Activated T-helper 17 cell treated with anti-CD3 and anti-CD28 coated beads, Interleukin-2, amount 50 U/mL, for 72 hours (primary cell): ENCODE results near the gene AKR1A1. TPM values are rescaled to one million over a fixed set of nuclear protein-coding genes. Genes with fewer than 3 reads are reported as not detected.
"Not testable (repeated sequence)": the region's sequence is repeated elsewhere in the genome, so short reads cannot be mapped to it uniquely, and the experiment has no call there.

Experiments used
- ATAC-seq: fragments of 150-1000 bp; cut with Tn5 transposase; replicated peaks from 2 replicates; pipeline ENCODE4 v1.10.0; 2021; ENCODE audit warnings: mild to moderate bottlenecking, moderate library complexity
- H3K27ac Mint-ChIP-seq: one replicate; pipeline ENCODE4 v1.8.0; 2022; ENCODE audit warnings: mixed read lengths
- H3K27me3 Mint-ChIP-seq: one replicate; pipeline ENCODE4 v1.8.0; 2022; ENCODE audit warnings: mixed read lengths
- H3K36me3 Mint-ChIP-seq: one replicate; pipeline ENCODE4 v1.8.0; 2022; ENCODE audit warnings: low read depth, mild to moderate bottlenecking, mixed read lengths
- H3K4me1 Mint-ChIP-seq: one replicate; pipeline ENCODE4 v1.8.0; 2022; ENCODE audit warnings: mixed read lengths
- H3K4me3 Mint-ChIP-seq: one replicate; pipeline ENCODE4 v1.8.0; 2022; ENCODE audit warnings: mild to moderate bottlenecking, mixed read lengths
- H3K9me3 Mint-ChIP-seq: one replicate; pipeline ENCODE4 v1.8.0; 2022; ENCODE audit warnings: mixed read lengths
- total RNA-seq, 2 donors: library from RNA; stranded (reverse); gene quantifications; one replicate each; pipeline ENCODE4 v1.2.3, GENCODE V29; 2022

The AKR1A1 gene
- total RNA-seq, 2 donors from 2014 or later = 121 to 151 TPM

DNA sequence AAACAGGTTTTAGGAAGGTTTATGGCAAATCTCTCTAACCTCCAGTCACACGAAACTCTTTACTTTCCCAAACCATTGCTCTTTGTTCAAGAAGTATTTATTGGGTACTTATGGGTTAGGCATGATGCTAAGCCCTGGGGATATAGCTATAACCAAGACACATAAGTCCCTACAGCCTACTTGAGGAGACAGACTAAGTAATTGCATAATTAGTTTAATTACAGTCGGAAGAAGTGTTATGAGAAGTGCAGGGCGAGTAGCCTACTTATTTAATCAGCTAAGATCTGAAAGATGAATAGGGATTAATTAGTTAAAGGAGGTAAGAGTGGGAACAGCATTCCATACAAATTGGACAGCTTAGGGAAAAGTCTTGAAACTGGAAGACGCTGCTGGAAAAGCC lies 20.0 kb downstream of the AKR1A1 start:
- H3K4me3 Mint-ChIP-seq = no peak overlapping the region
- no peak overlapping the region for H3K27ac Mint-ChIP-seq
- peaks cover 3% of the 10 kb centered on the region for H3K4me1 Mint-ChIP-seq
- H3K27me3 Mint-ChIP-seq = no peaks in the 10 kb centered on the region
- H3K9me3 Mint-ChIP-seq = no peaks in the 10 kb centered on the region
- peaks cover 67% of the 10 kb centered on the region for H3K36me3 Mint-ChIP-seq
- no peak for ATAC-seq

DNA sequence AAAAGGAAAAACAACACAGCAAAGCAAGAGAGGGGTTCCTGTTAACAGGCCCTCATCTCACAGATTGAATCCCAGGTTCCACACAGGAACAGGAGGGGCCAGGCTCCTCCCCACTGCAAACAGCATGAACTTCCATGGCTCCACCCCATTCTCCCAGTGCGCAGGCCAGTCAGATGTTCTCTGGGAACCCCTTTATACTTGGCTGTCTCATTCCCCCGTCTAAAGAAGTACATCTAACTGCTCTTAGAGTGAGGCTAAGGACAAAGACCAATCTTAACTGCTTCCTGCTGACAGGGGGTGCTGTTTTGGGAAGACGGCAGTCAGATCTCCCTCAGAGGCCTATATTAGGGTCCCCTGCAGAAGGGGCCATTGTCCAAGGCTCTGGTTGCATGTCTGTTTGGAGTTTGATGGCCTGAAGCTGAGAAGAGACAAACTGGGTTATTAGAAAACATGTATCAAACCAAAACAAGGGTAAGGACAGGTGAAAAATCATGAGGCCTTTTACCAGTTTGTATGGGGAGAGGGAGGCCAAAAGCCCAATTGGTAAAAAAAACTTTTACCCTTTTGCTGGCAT lies 22.7 kb downstream of the AKR1A1 start:
- H3K36me3 Mint-ChIP-seq = peaks cover 40% of the 10 kb centered on the region
- no peak overlapping the region for H3K4me3 Mint-ChIP-seq
- no peaks in the 10 kb centered on the region for H3K9me3 Mint-ChIP-seq
- no peak for ATAC-seq
- no peak overlapping the region for H3K27ac Mint-ChIP-seq
- H3K27me3 Mint-ChIP-seq = no peaks in the 10 kb centered on the region
- H3K4me1 Mint-ChIP-seq = peaks cover 3% of the 10 kb centered on the region

DNA sequence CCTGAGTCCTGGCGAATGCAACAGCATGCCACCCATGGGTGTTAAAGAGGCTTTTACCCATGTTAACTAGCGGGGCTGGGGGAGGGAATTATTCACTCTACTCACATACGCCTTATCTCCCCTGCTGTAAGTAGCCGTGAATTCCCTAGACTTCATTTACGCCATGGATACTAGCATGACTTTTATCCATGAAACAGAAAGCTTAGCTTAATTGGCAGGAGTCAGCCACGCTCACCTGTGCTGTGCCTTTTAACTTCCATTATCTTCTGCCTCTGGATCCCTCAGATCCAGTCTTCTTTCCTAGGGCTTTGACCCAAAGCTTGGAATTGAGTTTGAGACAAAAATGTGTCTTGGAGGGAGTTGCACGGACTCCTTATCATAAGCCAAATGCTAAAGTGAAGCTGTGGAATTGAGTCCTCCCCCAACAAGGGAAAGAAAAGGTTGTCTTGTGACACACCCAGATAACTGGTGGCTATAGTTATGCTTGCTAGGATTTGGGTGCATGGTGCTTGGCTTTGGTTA lies 23.5 kb downstream of the AKR1A1 start:
- no peaks in the 10 kb centered on the region for H3K27me3 Mint-ChIP-seq
- H3K27ac Mint-ChIP-seq = no peak overlapping the region
- H3K4me1 Mint-ChIP-seq = peaks cover 3% of the 10 kb centered on the region

DNA sequence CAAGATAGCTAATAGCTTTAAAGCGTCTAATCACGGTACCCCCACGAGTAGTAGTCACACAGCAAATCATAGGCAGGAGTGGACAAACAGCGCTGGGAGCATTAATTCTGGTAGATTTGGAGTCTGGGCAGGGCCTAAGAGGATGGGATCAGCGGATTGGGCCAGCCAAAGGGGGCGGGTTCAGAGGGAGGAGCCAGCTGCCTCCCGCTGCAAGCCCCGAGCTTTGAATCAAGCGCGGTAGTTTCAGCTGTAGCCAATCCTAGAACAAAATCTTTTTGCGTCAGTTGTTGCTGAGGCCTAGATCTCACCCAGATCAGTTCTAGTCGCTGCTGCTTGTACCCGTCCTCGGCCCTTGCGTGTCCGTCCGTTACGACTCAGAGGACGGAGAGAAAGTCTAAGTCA lies 32.6 kb downstream of the AKR1A1 start:
- peaks cover 34% of the 10 kb centered on the region for H3K36me3 Mint-ChIP-seq
- ATAC-seq = peak; percentile 85
- H3K4me1 Mint-ChIP-seq = peaks cover 14% of the 10 kb centered on the region
- peak overlapping the region; percentile 99 for H3K4me3 Mint-ChIP-seq
- peak overlapping the region; percentile 94 for H3K27ac Mint-ChIP-seq
- H3K27me3 Mint-ChIP-seq = no peaks in the 10 kb centered on the region
- H3K9me3 Mint-ChIP-seq = no peaks in the 10 kb centered on the region

More for the DNA sequence above, 23.5 kb downstream of the AKR1A1 start:
- no peaks in the 10 kb centered on the region for H3K9me3 Mint-ChIP-seq
- no peak overlapping the region for H3K4me3 Mint-ChIP-seq
- no peak for ATAC-seq
- H3K36me3 Mint-ChIP-seq = peaks cover 32% of the 10 kb centered on the region

DNA sequence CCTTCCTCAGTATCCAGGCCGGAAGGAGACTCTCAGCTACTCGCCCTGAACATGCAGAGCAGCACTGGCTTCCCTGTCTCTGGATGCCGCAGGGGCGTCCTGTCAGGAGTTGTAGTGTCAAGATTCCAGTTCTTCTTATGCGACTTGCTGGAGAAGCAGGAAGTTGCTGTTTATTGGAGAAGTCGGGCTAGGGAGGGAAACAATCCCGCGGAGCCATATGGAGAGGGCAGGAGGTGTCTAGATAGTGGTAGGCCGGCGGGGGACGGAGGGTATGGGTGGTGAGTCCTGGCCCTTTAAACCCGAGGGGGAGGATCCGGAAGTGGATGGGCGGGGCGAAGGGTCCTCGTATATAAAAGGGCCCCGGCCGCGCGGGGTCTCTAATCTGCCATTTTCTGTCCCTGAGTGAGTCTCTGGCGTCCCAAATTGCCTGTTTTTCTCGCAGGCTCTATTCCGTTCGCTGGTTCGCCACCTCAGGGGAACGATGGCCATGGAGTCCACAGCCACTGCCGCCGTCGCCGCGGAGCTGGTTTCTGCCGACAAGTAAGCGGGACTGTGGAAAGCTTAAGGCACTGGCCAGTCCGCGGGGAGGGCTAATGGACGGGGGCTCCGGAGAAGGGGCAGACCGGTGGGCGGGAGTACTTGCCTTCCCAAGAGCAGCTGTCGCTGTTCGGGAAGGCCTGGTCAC lies 33.2 kb downstream of the AKR1A1 start, which contains the start of gene NASP:
TSS of gene NASP (plus strand) at position 376 of the 685 bp plus-strand sequence. CDS start at position 482, 106 bp downstream.
- peak; percentile 73 for ATAC-seq
- H3K4me3 Mint-ChIP-seq = peak within 1 kb of the TSS; percentile 99

DNA sequence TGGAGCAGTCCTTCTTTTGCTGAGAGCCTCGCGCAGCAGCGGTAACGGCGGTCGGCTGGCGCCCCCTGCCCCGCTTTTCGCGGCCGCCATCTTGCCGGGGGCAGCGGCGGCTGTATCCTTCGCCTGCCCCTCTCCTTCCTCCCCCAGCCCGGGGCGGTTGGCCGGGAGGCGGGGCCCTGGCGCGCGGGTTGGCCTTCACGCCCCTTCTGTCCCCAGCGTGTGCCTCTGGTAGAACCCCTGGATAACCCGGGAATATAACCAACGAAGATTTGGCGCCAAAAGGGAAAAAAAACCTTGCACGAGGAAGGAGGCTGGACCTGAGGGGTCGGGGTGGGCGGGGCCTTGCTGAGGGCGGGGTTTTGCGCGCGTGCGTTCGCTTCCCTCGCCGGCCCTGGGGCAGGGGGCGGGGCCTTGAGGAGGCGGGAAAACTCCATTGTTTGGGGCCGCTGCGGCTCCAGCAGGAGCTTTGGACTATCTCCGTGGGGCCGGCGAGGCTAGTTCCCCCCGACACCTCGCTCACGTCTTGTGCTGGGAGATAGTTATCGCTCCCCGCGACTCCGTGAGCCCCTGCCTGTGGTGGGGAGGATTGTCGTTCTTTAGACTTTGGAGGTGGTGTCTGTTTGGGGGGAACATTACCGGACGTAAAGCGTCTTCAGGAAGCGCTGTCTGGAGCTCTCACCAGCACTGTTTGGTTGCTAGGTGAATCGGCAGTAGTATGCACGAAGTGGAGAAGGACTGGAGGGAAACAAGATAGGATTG lies 33.9 kb downstream of the AKR1A1 start:
- Mint-ChIP-seq H3K27me3 (no peaks in the 10 kb centered on the region), H3K4me3 (peak overlapping the region; percentile 99), H3K36me3 (peaks cover 44% of the 10 kb centered on the region), H3K27ac (peak overlapping the region; percentile 94), H3K9me3 (no peaks in the 10 kb centered on the region), H3K4me1 (peaks cover 14% of the 10 kb centered on the region)
- ATAC-seq = peak; percentile 57

More for the DNA sequence above, 33.2 kb downstream of the AKR1A1 start, which contains the start of gene NASP:
- Mint-ChIP-seq H3K4me1 (peaks cover 14% of the 10 kb centered on the region), H3K36me3 (peaks cover 38% of the 10 kb centered on the region), H3K27me3 (no peaks in the 10 kb centered on the region), H3K27ac (peak within 1 kb of the TSS; percentile 94), H3K9me3 (no peaks in the 10 kb centered on the region)

DNA sequence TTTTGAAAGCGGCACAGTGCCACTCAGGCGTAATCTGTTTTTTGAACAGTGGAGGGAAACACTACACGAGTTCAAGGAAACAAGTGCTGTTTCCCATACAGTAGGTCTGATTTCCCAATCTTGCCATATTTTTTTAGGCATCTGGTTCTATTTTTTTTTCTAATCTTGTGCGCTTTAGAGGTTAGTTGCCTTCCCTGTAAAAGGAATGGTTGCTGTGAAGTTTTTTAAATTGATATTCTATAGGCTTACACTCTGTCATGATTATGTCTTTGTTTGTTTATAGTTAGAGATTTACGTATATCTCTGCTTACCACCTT lies 34.4 kb downstream of the AKR1A1 start:
- peak overlapping the region; percentile 99 for H3K4me3 Mint-ChIP-seq

DNA sequence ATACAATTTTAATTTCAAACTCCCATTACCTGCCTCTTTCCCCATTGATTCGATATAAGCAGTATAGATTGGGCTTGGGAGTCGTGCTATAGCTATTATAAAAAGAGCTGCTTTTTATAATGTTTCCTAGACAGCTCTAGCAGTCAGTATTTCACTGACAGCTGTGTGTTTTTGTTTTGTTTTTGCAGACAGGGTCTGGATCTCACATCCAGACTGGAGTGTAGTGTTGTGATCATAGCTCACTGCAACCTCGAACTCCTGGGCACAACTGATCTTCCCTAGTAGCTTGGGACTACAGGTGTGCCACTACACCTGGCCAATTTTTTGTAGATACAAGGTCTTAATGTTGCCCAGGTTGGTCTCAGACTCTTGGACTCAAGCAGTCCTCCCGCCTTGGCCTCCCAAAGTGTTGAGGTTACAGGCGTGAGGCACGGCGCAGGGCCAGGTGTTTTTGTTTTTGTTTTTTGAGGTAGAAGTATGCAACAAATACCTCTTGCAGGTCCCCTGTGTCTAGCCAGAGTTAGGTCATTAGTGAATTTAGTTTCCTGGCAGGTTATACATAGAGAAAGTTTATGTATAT lies 35.0 kb downstream of the AKR1A1 start:
- Mint-ChIP-seq H3K9me3 (no peaks in the 10 kb centered on the region), H3K36me3 (peaks cover 55% of the 10 kb centered on the region), H3K27me3 (no peaks in the 10 kb centered on the region), H3K27ac (peak overlapping the region; percentile 80), H3K4me1 (peaks cover 14% of the 10 kb centered on the region), H3K4me3 (peak overlapping the region; percentile 99)
- ATAC-seq = no peak

More for the DNA sequence above, 34.4 kb downstream of the AKR1A1 start:
- peak overlapping the region; percentile 80 for H3K27ac Mint-ChIP-seq
- no peak for ATAC-seq
- no peaks in the 10 kb centered on the region for H3K9me3 Mint-ChIP-seq
- H3K4me1 Mint-ChIP-seq = peaks cover 14% of the 10 kb centered on the region
- peaks cover 50% of the 10 kb centered on the region for H3K36me3 Mint-ChIP-seq
- no peaks in the 10 kb centered on the region for H3K27me3 Mint-ChIP-seq

DNA sequence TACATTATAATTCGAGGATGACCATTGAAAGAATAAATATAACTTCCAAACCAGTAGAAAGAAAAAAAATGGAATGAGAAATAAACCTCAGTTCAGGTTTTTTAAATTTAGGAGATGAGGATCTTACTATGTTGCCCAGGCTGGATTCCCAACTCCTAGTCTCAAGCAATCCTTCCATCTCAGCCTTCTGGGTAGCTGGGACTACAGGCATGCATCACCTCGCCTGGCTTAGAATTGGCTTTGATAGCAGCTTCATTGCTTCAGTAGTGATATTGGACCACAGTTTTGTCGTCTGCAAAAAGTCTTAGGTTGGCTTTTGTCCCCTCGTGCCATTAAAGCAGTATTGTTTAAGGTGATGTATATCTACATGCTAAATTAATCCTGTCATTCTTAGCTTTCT lies 36.1 kb downstream of the AKR1A1 start:
- Mint-ChIP-seq H3K9me3 (no peaks in the 10 kb centered on the region), H3K27ac (peak overlapping the region; percentile 24), H3K27me3 (no peaks in the 10 kb centered on the region), H3K4me1 (peaks cover 14% of the 10 kb centered on the region), H3K36me3 (peaks cover 67% of the 10 kb centered on the region), H3K4me3 (peak overlapping the region; percentile 99)
- ATAC-seq = no peak

DNA sequence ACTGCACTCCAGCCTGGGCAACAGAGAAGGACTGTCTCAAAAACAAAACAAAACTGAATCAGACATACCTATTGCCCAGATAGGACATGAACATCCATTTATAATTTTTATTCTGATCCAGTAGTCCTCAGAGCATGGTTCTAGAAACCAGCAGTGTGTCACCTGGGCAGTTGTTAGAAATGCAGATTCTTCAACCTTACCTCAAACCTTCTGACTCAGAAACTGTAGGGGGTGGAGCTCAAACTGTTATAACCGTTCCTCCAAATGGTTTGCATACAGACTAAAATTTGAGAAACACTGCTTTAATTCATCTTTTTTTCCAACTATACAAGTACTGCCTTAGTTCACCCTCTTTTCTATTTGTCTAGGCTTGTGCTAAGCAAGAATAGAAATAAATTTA lies 39.2 kb downstream of the AKR1A1 start:
- no peaks in the 10 kb centered on the region for H3K9me3 Mint-ChIP-seq
- H3K27ac Mint-ChIP-seq = no peak overlapping the region
- peak; percentile 32 for ATAC-seq
- no peaks in the 10 kb centered on the region for H3K27me3 Mint-ChIP-seq
- peaks cover 14% of the 10 kb centered on the region for H3K4me1 Mint-ChIP-seq
- no peak overlapping the region for H3K4me3 Mint-ChIP-seq
- H3K36me3 Mint-ChIP-seq = peaks cover 86% of the 10 kb centered on the region

DNA sequence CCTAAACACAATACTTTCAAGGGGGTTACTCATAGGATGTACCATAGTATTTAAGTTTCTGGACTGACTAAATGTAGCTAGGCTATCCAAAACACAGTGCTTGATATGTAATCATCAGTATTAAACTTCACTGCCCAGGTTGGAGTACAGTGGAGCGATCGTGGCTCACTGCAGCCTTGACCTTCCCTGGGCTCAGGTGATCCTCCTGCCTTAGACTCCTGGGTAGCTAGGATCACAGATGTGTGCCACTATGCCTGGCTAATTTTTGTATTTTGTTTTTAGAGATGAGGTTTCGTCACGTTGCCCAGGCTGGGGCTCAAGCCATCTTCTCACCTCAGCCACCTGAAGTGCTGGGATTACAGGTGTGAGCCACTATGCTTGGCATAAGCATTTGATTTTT lies 43.8 kb downstream of the AKR1A1 start:
- Mint-ChIP-seq H3K4me1 (peaks cover 16% of the 10 kb centered on the region), H3K9me3 (no peaks in the 10 kb centered on the region), H3K4me3 (no peak overlapping the region), H3K27ac (no peak overlapping the region), H3K36me3 (peaks cover 96% of the 10 kb centered on the region), H3K27me3 (no peaks in the 10 kb centered on the region)
- ATAC-seq = no peak

DNA sequence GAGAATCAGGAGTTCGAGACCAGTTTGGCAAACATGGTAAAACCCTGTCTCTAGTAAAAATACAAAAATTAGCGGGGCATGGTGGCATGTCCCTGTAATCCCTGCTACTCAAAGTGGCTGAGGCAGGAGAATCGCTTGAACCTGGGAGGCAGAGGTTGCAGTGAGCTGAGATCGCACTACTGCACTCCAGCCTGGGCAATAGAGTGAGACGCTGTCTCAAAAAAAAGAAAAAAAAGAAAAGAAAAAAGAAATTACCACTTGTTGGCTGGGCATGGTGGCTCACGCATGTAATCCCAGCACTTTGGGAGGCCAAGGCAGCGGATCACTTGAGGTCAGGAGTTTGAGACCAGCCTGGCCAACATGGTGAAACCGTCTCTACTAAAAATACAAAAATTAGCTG lies 46.1 kb downstream of the AKR1A1 start:
- not testable (repeated sequence) for H3K27me3 Mint-ChIP-seq, H3K9me3 Mint-ChIP-seq, H3K4me3 Mint-ChIP-seq, ATAC-seq, H3K27ac Mint-ChIP-seq
- H3K36me3 Mint-ChIP-seq = peaks cover 93% of the 10 kb centered on the region
- peaks cover 23% of the 10 kb centered on the region for H3K4me1 Mint-ChIP-seq

DNA sequence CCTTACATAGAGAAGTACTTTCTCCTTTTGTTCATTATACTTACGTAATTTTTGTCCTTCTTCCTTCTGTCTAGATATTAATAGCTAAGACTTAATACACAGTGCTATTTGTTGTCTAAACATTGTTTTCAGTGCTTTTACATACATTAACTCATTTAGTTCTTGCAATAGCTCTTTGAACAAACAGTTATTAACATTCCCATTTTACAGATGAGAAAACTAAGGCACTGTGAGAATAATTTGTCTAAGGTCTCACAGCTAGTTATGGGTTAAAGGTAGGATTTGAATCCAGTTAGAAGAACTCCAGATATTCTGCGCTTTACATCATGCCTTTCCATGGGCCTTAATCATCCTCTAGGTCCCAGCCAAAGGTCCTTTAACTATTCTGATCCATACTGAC lies 53.6 kb downstream of the AKR1A1 start:
- no peak overlapping the region for H3K27ac Mint-ChIP-seq
- no peak for ATAC-seq
- peaks cover 31% of the 10 kb centered on the region for H3K4me1 Mint-ChIP-seq
- H3K36me3 Mint-ChIP-seq = peaks cover 97% of the 10 kb centered on the region
- H3K4me3 Mint-ChIP-seq = no peak overlapping the region
- no peaks in the 10 kb centered on the region for H3K9me3 Mint-ChIP-seq
- H3K27me3 Mint-ChIP-seq = no peaks in the 10 kb centered on the region

DNA sequence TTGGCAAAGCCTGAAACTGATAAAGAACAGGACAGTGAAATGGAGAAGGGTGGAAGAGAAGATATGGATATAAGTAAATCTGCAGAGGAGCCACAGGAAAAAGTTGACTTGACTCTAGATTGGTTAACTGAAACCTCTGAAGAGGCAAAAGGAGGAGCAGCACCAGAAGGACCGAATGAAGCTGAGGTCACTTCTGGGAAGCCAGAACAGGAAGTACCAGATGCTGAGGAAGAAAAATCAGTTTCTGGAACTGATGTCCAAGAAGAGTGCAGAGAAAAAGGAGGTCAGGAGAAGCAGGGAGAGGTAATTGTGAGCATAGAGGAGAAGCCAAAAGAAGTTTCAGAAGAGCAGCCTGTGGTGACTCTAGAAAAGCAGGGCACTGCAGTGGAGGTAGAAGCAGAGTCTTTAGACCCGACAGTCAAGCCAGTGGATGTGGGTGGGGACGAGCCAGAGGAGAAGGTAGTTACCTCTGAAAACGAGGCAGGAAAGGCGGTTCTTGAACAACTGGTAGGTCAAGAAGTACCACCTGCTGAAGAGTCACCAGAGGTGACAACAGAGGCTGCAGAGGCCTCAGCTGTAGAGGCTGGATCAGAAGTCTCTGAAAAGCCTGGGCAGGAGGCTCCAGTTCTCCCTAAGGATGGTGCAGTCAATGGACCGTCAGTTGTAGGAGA lies 56.9 kb downstream of the AKR1A1 start:
- peaks cover 97% of the 10 kb centered on the region for H3K36me3 Mint-ChIP-seq
- peak overlapping the region; percentile 1 for H3K4me3 Mint-ChIP-seq
- peaks cover 24% of the 10 kb centered on the region for H3K4me1 Mint-ChIP-seq
- H3K27ac Mint-ChIP-seq = peak overlapping the region; percentile 50
- ATAC-seq = no peak
- H3K27me3 Mint-ChIP-seq = no peaks in the 10 kb centered on the region
- no peaks in the 10 kb centered on the region for H3K9me3 Mint-ChIP-seq
